ENCODE measurements around the gene PCBP1.
"Not testable (repeated sequence)": the region's sequence is repeated elsewhere in the genome, so short reads cannot be mapped to it uniquely, and the experiment has no call there.

DNA sequence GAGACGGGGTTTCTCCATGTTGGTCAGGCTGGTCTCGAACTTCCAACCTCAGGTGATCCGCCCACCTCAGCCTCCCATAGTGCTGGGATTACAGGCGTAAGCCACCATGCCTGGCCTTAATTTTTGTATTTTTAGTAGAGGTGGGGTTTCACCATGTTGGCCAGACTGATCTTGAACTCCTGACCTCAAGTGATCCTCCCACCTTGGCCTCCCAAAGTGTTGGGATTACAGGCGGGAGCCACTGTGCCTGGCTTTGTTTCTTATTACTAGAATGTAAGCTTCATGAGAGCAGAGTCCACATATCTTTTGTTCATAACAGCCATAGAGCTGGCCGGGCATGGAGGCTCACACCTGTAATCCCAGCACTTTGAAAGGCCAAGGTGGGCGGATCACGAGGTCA lies 18.9 kb downstream of the PCBP1 start:
- not testable (repeated sequence) for TF ChIP-seq POLR2A (IDR thresholded peaks at IDR 0.05; ENCODE audit: low read length); GATA1 (IDR thresholded peaks at IDR 0.05; ENCODE audit: low read depth, low read length)

All from erythroblast (primary cell).